Panc1 (cell line): ENCODE measurements around the gene NIPSNAP2. TPM values are rescaled to one million over a fixed set of nuclear protein-coding genes. Genes with fewer than 3 reads are reported as not detected.
A peak's percentile ranks its signal among the peaks of the same experiment; 100 is the strongest.

Experiments
- ATAC-seq: fragments of 200-7000 bp; cut with Tn5 transposase; 2 replicates; pipeline ENCODE4 v1.9.1; 2020; ENCODE audit warnings: mild to moderate bottlenecking, moderate library complexity
- BruUV-seq: library from RNA; stranded (reverse); fragments of 400-500 nt; replicated peaks from 2 replicates; lab custom pipeline; 2021; lab: Mats Ljungman, UMichigan
- CTCF ChIA-PET: fragments of 300-600 bp; sonication (Branson Sonifier 250); formaldehyde crosslinking; loops from one replicate; lab custom pipeline; 2022; ENCODE audit warnings: antibody characterized with exemption; lab: Charles Lee
- POLR2A ChIA-PET: fragments of 300-600 bp; sonication (Branson Sonifier 250); formaldehyde crosslinking; loops from one replicate; lab custom pipeline; 2022; ENCODE audit warnings: antibody characterized with exemption; lab: Charles Lee
- DNase-seq: peaks from one replicate; pipeline ENCODE4 v3.0.0-alpha.2; 2010; ENCODE audit warnings: low read depth, low spot score
- H3K27ac ChIP-seq: 2 replicates; pipeline ENCODE4 v1.5.1; 2011; ENCODE audit warnings: mild to moderate bottlenecking, low read length, inconsistent platforms
- H3K27me3 ChIP-seq: fragments of 200-500 bp; sonication (Bioruptor generic); 2 replicates; pipeline ENCODE4 v1.6.0; 2014; ENCODE audit warnings: low read length, inconsistent platforms; ENCODE audit not compliant: control insufficient read depth, insufficient read depth
- H3K36me3 ChIP-seq: fragments of 200-500 bp; sonication (Bioruptor generic); 2 replicates; pipeline ENCODE4 v1.5.1; 2014; ENCODE audit warnings: inconsistent platforms, mild to moderate bottlenecking, low read length, moderate library complexity; ENCODE audit not compliant: control insufficient read depth, insufficient read depth
- H3K4me1 ChIP-seq: 2 replicates; pipeline ENCODE4 v1.5.1; 2011; ENCODE audit warnings: inconsistent platforms, mild to moderate bottlenecking, low read length, moderate library complexity; ENCODE audit not compliant: control insufficient read depth, insufficient read depth
- H3K4me3 ChIP-seq, 2 experiments: 2 replicates each; pipeline ENCODE4 v1.5.1; 2011 to 2012; ENCODE audit warnings: low read depth in 2 of 2, low read length in 2 of 2, mild to moderate bottlenecking in 2 of 2, inconsistent platforms in 1 of 2, moderate library complexity in 1 of 2
- H3K9me3 ChIP-seq: fragments of 200-500 bp; sonication (Bioruptor generic); 2 replicates; pipeline ENCODE4 v1.5.1; 2014; ENCODE audit warnings: low read depth, mild to moderate bottlenecking, inconsistent platforms, low read length, moderate library complexity; ENCODE audit not compliant: control insufficient read depth, insufficient read depth
- CTCF ChIP-seq: fragments of 450-650 bp; IDR thresholded peaks from 2 replicates; pipeline ENCODE4 v1.5.1; 2017; ENCODE audit warnings: mild to moderate bottlenecking
- POLR2AphosphoS5 ChIP-seq: IDR thresholded peaks from 2 replicates; pipeline ENCODE4 v1.6.1; 2012; ENCODE audit warnings: mild to moderate bottlenecking, low read depth, low read length, moderate library complexity
- SIN3A ChIP-seq: IDR thresholded peaks from 2 replicates; pipeline ENCODE4 v1.6.1; 2012; ENCODE audit warnings: low read depth, mild to moderate bottlenecking, low read length, moderate library complexity, borderline replicate concordance; ENCODE audit not compliant: insufficient read depth
- TCF7L2 ChIP-seq: IDR thresholded peaks from 2 replicates; pipeline ENCODE4 v1.6.1; 2011; ENCODE audit warnings: mild to moderate bottlenecking, low read depth, low read length, inconsistent platforms
- in situ Hi-C: cut with HindIII; loops from 2 replicates; pipeline ENCODE4 v1.10.0; 2016; ENCODE audit warnings: low sequenced_read_pairs, low pct_unique_long_range_greater_than_20kb
- intact Hi-C: fragments of 100-400 bp; cut with micrococcal nuclease; formaldehyde crosslinking; loops from one replicate; pipeline ENCODE4 v1.10.0; 2022; ENCODE audit not compliant: unreplicated experiment
- total RNA-seq: library from RNA; stranded (reverse); gene quantifications from one replicate; pipeline ENCODE4 v1.2.1, GENCODE V29; 2021; ENCODE audit not compliant: unreplicated experiment
- TF ChIP-seq, protein P1 (sequence below), 2 experiments: IDR thresholded peaks; 2 replicates each; pipeline ENCODE4 v1.6.1; 2011 to 2012; ENCODE audit warnings: low read depth in 2 of 2, control low read depth in 1 of 2, low read length in 1 of 2, mild to moderate bottlenecking in 1 of 2, moderate library complexity in 1 of 2; ENCODE audit not compliant: insufficient read depth in 1 of 2

NIPSNAP2 gene
- total RNA-seq, 1 experiment from 2014 or later: 93.2 TPM

- H3K27ac ChIP-seq: peak overlapping the region; percentile 41; the same call in 1 of the 2 replicates
- intact Hi-C loops: no loop called here
- ATAC-seq (peak; percentile 35; the same call in 1 of the 2 replicates), DNase-seq (no peak)
- ChIA-PET POLR2A (no interaction called here), CTCF (no interaction called here)
- no peaks in the 10 kb centered on the region for H3K36me3 ChIP-seq
- H3K27me3 ChIP-seq: no peaks in the 10 kb centered on the region
- H3K9me3 ChIP-seq: no peaks in the 10 kb centered on the region
- BruUV-seq: no TSS peak
- in situ Hi-C loops: no loop called here
- TF ChIP-seq CTCF (no peak), TCF7L2 (no peak), POLR2AphosphoS5 (no peak), SIN3A (no peak)
- TF ChIP-seq, protein P1, sequence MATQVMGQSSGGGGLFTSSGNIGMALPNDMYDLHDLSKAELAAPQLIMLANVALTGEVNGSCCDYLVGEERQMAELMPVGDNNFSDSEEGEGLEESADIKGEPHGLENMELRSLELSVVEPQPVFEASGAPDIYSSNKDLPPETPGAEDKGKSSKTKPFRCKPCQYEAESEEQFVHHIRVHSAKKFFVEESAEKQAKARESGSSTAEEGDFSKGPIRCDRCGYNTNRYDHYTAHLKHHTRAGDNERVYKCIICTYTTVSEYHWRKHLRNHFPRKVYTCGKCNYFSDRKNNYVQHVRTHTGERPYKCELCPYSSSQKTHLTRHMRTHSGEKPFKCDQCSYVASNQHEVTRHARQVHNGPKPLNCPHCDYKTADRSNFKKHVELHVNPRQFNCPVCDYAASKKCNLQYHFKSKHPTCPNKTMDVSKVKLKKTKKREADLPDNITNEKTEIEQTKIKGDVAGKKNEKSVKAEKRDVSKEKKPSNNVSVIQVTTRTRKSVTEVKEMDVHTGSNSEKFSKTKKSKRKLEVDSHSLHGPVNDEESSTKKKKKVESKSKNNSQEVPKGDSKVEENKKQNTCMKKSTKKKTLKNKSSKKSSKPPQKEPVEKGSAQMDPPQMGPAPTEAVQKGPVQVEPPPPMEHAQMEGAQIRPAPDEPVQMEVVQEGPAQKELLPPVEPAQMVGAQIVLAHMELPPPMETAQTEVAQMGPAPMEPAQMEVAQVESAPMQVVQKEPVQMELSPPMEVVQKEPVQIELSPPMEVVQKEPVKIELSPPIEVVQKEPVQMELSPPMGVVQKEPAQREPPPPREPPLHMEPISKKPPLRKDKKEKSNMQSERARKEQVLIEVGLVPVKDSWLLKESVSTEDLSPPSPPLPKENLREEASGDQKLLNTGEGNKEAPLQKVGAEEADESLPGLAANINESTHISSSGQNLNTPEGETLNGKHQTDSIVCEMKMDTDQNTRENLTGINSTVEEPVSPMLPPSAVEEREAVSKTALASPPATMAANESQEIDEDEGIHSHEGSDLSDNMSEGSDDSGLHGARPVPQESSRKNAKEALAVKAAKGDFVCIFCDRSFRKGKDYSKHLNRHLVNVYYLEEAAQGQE (IDR thresholded peaks at IDR 0.05; ENCODE audit: insufficient read depth in 1 of 2, low read depth in 2 of 2, low read length in 1 of 2): no peak
- peaks cover 19% of the 10 kb centered on the region for H3K4me1 ChIP-seq
- no peak overlapping the region for H3K4me3 ChIP-seq
These were observed 6.2 kb downstream of the NIPSNAP2 start for GRCh38 chr7:55970561-55970960.

- ATAC-seq (peak; percentile 42), DNase-seq (no peak)
- H3K9me3 ChIP-seq: no peaks in the 10 kb centered on the region
- H3K27me3 ChIP-seq: no peaks in the 10 kb centered on the region
- POLR2A ChIA-PET: no interaction called here
- peaks cover 16% of the 10 kb centered on the region for H3K4me1 ChIP-seq
- H3K27ac ChIP-seq: peak overlapping the region; percentile 41
- H3K36me3 ChIP-seq: no peaks in the 10 kb centered on the region
- intact Hi-C loops (no loop called here), in situ Hi-C loops (no loop called here)
- BruUV-seq: no TSS peak
- no peak overlapping the region for H3K4me3 ChIP-seq
- CTCF ChIA-PET: no interaction called here
- TF ChIP-seq SIN3A (no peak), CTCF (no peak), TCF7L2 (no peak), POLR2AphosphoS5 (no peak)
- TF ChIP-seq, protein P1 (IDR thresholded peaks at IDR 0.05; ENCODE audit: insufficient read depth in 1 of 2, low read depth in 2 of 2, low read length in 1 of 2): no peak
These were observed 6.6 kb downstream of the NIPSNAP2 start for GRCh38 chr7:55970978-55971377.
